Right kidney (tissue), 1 donor: ENCODE measurements around the gene ST14.
"Not testable (repeated sequence)": the region's sequence is repeated elsewhere in the genome, so short reads cannot be mapped to it uniquely, and the experiment has no call there.

Experiments
- DNase-seq: peaks from one replicate; pipeline ENCODE4 v3.0.0-alpha.2; 2016

The ST14 gene

DNA sequence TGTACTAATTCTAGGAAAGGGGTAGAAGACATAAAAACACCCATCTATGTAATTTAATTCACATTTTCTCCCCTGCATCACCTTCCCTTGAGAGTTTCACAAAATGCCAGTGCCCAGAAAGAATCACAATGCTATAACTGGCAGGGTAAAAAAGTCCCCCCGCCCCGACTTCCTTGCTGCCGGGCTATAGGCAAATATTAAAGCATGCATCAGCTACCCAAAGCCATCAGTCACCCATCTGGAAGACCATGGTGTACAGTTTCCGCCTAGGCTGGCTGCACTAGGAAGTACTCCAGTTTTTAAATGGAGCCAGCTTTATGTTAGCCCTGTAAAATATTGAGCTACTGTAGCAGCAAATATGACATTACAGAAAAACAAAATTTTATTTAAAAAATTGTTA, 67.8 kb downstream of the ST14 start:
- no peak for DNase-seq

DNA sequence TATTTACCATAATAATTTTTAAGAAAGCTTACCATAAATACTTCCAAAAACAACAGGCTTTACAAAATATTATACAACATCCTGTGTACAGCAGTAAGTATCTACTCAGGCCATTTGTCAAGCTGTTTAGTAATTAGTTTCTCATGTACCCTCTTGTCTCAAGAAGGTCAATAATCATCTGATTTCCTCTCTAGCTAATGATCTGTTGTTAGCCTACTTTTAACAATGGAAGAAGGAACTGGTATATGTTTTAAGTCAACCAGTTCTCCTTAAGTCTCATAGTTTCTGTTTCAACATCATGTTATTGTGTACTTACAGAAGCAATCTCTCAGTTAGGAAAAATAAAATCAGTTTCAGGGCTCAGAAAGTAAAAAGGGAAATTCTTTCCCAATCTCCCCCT, 73.9 kb downstream of the ST14 start:
- not testable (repeated sequence) for DNase-seq

DNA sequence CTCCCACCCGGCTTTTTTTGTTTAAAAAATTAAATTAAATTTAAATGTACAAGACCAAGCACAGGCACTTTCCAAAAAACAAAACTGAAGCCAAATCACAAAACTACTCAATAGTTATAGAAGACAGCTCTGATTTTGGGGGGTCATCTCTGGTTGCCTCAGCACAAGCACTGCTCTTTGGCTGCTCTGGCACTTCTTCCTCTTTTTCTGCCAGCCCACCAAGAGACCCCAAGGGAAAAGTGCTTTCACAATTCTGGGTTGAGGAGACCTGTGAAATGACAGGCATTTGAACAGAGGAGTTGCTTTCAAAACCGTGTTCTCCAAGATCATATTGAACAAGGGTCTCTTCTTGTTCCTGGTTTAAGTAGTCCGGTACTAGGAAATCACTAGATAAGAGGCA, 74.3 kb downstream of the ST14 start:
- not testable (repeated sequence) for DNase-seq

DNA sequence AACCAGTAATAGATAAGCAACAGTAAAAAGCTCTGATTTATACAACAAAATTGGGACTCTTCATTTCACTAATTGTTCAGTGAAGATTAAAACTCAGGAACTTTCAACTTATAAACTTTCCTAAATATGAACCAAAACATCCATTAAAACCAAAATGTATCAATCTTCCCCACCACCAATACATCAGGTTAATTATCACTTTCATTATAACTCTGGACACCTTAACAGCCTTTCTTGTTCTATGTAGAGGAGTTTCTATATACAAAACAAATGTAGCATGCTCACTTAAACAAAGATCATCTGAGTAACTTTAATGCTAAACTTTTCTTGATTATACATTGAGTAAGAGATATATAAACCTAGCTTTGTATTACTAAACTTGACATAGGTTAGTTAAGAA, 74.7 kb downstream of the ST14 start:
- no peak for DNase-seq

DNA sequence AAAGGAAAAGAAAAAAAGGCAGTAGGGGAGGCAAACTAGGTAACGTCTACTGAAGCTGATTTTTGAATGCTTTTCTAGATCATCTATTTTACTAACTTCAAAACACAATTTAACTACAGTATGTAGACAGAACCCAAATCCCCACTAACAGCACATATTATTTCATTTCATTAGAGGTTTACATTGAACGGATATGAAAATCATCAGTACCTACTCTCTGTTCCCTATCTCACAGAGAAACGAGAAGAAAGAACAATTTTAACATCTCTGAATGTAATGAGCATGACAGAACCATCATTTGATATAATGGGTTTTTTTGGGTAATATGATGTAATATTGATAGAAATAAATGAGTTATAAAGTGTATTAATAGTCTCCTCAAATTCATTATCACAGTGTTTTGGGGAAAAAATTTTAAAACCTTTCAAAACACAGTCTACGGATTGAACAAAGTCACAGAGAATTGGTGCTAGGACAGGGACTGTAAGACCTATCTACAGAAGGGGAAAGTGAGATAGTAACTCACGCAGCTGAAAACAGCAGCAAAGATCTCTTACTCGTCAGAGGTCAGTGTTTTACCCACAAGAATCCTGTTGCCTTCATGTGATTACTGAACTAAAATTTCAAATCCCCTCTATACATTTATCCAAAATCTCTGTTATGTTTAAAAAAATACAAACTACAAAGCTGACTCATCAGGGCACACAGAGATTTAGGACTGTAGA, 77.9 kb downstream of the ST14 start:
- DNase-seq = no peak

DNA sequence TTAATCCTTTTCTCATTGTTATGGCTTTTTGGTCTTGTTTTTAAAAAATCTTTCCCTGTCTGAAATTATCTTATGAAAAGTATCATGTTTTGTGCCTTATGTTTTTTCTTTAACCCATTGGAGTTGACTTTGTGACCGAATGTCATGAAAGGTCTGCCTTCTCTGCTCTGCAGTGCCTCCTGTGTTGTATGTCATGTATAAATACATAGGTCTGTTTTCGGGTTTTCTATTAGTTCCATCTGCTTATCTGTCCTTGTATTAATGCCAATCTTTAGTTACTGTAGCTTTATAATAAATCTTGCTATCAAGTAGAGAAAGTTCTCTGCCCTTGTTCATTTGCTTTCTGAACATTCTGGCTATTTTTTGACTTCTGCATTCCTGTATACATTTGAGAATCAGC, 82.1 kb downstream of the ST14 start:
- no peak for DNase-seq

DNA sequence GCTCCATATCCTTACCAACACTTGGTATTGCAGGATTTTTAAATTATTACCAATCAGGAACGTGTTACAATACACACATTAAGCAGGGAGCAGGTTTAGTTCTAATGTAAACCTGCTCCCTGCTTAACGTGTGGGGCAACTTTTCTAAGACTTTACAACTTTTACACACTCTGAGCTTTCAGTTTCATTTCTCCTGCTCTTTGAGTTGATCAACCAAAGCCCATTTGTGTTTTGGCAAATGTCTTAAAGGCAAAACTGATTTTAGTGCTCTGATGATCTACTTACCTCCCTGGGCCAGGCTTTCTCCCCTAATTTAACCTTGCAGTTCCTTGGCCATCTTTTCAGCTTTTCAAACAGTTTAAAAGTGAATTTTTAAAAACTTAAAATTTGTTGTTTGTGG, 84.2 kb downstream of the ST14 start:
- DNase-seq = no peak

DNA sequence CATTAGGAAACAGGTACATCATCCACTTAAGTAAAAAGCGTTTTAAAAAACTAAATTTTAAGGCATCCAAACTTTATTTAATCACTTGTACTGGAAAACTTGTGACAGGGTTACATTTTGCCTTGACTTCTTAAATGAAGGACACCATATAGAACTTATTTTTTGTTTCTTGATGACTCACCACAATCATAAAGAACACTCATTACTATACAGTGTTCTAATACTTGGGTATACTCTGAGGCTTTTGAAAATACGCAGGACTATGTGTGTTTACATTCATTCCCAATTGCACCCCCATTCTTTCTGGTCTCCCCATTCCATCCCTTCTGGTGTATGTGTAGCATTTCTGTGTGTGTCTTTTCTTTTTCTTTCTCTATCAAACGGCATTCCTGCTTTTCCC, 85.3 kb downstream of the ST14 start:
- no peak for DNase-seq

DNA sequence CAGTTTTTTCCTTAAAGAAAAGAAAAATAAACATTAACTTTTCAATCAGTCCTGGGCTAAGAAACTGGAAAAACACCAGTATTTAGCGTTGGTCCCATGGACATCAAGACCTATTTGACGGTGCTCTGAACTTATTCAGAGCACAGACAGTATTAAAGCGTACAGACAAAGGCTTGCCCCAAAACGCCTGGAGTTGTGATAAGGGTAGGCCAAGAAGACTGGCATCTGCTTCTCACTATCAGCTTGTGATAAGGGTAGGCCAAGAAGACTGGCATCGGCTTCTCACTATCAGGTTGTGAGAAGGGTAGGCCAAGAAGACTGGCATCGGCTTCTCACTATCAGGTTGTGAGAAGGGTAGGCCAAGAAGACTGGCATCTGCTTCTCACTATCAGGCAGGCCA, 85.8 kb downstream of the ST14 start:
- not testable (repeated sequence) for DNase-seq

DNA sequence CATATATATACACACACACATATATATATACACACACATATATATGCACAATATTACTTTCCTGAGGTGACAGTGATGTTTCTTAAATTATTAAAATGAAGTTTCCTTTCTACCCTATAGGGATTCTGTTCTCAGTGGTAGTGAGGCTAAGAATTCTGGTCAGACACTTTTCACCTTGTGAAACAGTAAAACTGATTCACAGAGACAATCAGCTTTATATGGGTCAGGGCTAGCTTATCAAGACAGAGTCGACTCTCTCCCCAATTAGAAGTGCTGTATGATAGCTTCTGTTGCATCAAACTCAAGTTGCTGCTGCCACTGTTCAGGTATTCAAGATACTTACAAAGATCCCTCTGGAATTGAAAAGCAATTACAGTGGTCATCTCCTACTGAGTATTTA, 86.7 kb downstream of the ST14 start:
- DNase-seq = no peak

DNA sequence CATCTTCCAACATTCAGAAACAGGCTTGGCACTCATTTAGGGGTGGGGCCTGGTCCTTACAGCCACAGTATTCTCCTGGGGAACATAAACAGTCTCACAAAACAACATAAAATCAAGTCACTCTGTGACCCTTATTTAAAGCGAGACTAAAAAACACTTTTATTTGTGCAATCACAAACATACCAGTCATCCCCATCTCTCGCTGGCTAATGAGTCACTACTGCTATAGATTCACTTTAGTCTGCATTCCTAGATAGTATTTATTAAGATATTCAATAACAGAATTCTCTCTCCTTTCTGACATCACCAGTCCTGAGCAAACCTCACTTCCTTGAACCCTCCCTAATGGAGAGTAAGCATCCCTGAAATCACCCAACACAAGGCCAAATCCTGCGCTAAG, 87.2 kb downstream of the ST14 start:
- DNase-seq = no peak

DNA sequence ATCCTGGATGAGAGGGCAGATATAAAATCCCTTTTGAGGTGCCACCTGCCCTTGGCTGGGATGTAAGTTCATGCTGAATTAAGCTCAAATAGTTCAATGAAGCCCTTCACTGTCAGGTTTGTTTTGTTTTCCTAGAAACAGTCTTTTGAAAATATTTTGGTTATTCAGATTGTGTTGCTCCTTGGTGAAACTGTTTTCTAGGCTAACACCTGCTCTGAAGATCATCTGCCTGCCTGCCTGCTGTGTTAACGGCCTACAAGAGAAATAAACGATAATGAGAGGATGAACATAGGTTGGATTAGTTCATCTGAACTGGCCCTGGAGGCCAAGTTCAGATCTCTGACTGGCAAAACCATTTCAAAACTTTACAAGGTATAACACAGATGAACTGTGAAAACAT, 87.7 kb downstream of the ST14 start:
- DNase-seq = no peak

DNA sequence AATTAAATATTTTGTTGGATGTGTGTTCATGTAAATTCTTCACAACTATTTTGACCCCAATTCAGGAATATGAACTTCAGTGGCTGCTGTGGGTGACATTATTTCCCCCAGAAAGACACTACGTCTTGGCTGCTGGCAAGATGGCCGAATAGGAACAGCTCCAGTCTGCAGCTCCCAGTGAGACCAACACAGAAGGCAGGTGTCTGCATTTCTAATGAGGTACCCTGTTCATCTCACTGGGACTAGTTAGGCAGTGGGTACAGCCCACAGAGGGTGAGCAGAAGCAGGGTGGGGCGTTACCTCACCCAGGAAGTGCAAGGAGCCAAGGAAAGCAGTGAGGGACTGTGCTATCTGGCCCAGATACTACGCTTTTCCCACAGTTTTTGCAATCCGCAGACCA, 89.8 kb downstream of the ST14 start:
- DNase-seq = no peak

DNA sequence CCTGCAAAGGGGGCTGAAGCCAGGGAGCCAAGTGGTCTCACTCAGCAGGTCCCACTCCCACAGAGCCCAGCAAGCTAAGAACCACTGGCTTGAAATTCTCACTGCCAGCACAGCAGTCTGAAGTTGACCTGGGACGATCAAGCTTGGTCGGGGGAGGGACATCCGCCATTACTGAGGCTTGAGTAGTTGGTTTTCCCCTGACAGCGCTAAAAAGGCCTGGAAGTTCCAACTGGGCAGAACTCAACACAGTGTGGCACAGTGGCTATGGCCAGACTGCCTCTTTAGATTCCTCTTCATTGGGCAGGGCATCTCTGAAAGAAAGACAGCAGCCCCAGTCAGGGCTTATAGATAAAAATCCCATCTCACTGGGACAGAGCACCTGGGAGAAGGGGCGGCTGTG, 90.3 kb downstream of the ST14 start:
- DNase-seq = not testable (repeated sequence)

DNA sequence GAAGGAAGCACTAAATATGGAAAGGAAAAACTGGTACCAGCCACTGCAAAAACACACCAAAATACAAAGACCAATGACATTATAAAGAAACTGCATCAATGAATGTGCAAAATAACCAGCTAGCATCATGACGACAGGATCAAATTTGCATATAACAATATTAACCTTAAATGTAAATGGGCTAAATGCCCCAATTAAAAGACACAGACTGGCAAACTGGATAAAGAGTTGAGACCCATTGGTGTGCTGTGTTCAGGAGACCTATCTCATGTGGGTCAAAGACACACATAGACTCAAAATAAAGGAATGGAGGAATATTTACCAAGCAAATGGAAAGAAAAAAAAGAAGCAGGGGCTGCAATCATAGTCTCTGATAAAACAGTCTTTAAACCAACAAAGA, 92.2 kb downstream of the ST14 start:
- not testable (repeated sequence) for DNase-seq
